Gastroesophageal sphincter (tissue), 3 donors: ENCODE data around the gene EPS8L1.

ENCODE experiments used
- CTCF ChIP-seq, 4 experiments: fragments of 200-600 bp in 2 of 4; fragments of 450-650 bp in 2 of 4; sonication (generic) in 1 of 4; IDR thresholded peaks; one replicate each; pipeline ENCODE4 v1.5.1; 2017 to 2019; ENCODE audit warnings: antibody characterized with exemption in 4 of 4, mild to moderate bottlenecking in 2 of 4, moderate library complexity in 2 of 4
- POLR2A ChIP-seq, 2 donors: fragments of 450-650 bp; IDR thresholded peaks; one replicate each; pipeline ENCODE4 v1.6.1; 2017; ENCODE audit warnings: antibody characterized with exemption in 2 of 2, mild to moderate bottlenecking in 2 of 2, moderate library complexity in 1 of 2
- POLR2AphosphoS5 ChIP-seq: sonication (generic); formaldehyde crosslinking; IDR thresholded peaks from one replicate; pipeline ENCODE4 v1.6.1; 2017; ENCODE audit warnings: antibody characterized with exemption

- TF ChIP-seq POLR2A (IDR thresholded peaks at IDR 0.05): no peak
- TF ChIP-seq CTCF (IDR thresholded peaks at IDR 0.05): no peak
- no peak for TF ChIP-seq POLR2AphosphoS5
These were observed 48.0 kb upstream of the EPS8L1 start for GRCh38 chr19:55027472-55028337.
